GM13976 (cell line): Measurements from ENCODE around the gene TNFRSF14.

ENCODE experiments used
- DNase-seq: peaks from one replicate; pipeline ENCODE4 v3.0.0; 2012; ENCODE audit warnings: low spot score
- CTCF ChIP-seq: IDR thresholded peaks from 2 replicates; pipeline ENCODE4 v1.5.1; 2012; ENCODE audit warnings: borderline replicate concordance, mild to moderate bottlenecking; ENCODE audit not compliant: insufficient read depth; ENCODE audit errors: extremely low read depth, missing control alignments, control extremely low read depth
- in situ Hi-C: fragments of 300-500 bp; cut with MboI; formaldehyde crosslinking; loops from one replicate; pipeline ENCODE4 v1.12.0; 2022; ENCODE audit warnings: low sequenced_read_pairs, mixed read lengths, inconsistent platforms; ENCODE audit not compliant: unreplicated experiment

TNFRSF14 gene

GRCh38 chr1:2530513-2531361 lies 25.4 kb upstream of the TNFRSF14 start:
- DNase-seq = no peak
- no peak for TF ChIP-seq CTCF
- in situ Hi-C loops = loop anchor here (25.0 kb wide), 1 partner anchor 118 kb away; the partner anchor contains the start of gene PEX10

GRCh38 chr1:2532485-2533160 lies 23.5 kb upstream of the TNFRSF14 start:
- TF ChIP-seq CTCF = no peak
- in situ Hi-C loops = loop anchor here (25.0 kb wide), 1 partner anchor 120 kb away; the partner anchor contains the start of gene PEX10
- DNase-seq = no peak

DNA sequence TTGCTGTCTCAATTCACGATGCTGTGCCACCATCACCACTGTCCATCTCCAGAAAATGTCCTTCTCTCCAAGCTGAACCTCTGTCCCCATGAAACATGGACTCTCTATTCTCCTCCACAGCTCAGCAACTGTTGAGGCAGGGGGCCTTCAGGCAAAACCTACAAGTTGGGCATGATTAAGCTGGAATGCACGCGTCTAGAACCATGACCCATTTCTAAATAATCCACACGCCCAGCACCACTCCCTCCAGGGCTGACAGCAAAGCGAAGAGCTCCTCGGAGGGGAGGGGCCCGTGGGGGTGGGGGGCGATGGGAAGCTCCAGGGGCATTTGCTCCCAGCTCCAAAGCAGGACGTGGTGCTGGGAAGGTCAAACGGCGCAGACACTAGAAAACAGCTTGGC lies 22.8 kb upstream of the TNFRSF14 start:
- TF ChIP-seq CTCF = no peak
- in situ Hi-C loops = loop anchor here (25.0 kb wide), 1 partner anchor 121 kb away; the partner anchor contains the start of gene PEX10
- DNase-seq = no peak

DNA sequence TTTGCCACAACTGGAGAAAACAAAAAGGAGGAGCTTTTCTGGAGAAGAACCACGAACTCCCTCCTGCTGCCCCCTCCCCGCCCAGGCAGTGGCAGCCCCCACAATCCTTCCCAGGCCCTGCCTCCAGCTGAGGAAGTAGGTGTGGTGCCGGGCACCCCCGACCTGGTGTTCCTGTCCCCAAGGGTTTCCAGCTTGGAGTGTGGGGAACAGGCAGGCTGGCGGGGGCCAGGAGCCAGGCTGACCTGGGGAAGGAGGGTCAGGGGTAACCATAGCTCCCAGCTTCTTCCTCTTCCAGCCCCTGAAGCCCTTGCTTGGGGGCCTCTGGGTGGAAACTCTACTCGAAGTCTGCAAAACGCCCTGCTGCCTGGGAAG lies 21.9 kb upstream of the TNFRSF14 start:
- no peak for DNase-seq
- TF ChIP-seq CTCF = no peak
- in situ Hi-C loops = loop anchor here (25.0 kb wide), 1 partner anchor 122 kb away; the partner anchor contains the start of gene PEX10

GRCh38 chr1:2534687-2535441 lies 21.3 kb upstream of the TNFRSF14 start:
- TF ChIP-seq CTCF = no peak
- in situ Hi-C loops = loop anchor here (25.0 kb wide), 1 partner anchor 123 kb away; the partner anchor contains the start of gene PEX10
- no peak for DNase-seq

- in situ Hi-C loops = loop anchor here (25.0 kb wide), 1 partner anchor 123 kb away; the partner anchor contains the start of gene PEX10
- DNase-seq = no peak
- TF ChIP-seq CTCF = no peak
Measured at GRCh38 chr1:2535455-2535854, 20.7 kb upstream of the TNFRSF14 start.
